Naive thymus-derived CD4-positive, alpha-beta T cell (primary cell): Measurements from ENCODE around the gene BEAN1. TPM values are rescaled to one million over a fixed set of nuclear protein-coding genes. Genes with fewer than 3 reads are reported as not detected.

Source experiments
- ATAC-seq: fragments of 150-1000 bp; cut with Tn5 transposase; 2 replicates; pipeline ENCODE4 v1.10.0; 2021; ENCODE audit warnings: mild to moderate bottlenecking, moderate library complexity
- CTCF ChIA-PET: fragments of 350-600 bp; sonication (Branson Sonifier 250); formaldehyde crosslinking; loops from one replicate; lab custom pipeline; 2021; ENCODE audit warnings: antibody characterized with exemption; lab: Charles Lee
- POLR2A ChIA-PET: fragments of 350-600 bp; sonication (Branson Sonifier 250); formaldehyde crosslinking; loops from one replicate; lab custom pipeline; 2021; ENCODE audit warnings: antibody characterized with exemption, inconsistent platforms; lab: Charles Lee
- DNase-seq, 9 donors: peaks; one replicate each; pipeline versions ENCODE4 v3.0.0 to v3.0.0-alpha.2; 2020 to 2022; ENCODE audit warnings: mixed read lengths in 1 of 9
- H3K27ac ChIP-seq: one replicate; pipeline ENCODE4 v1.7.0; 2013; ENCODE audit warnings: mild to moderate bottlenecking, low read depth, low read length, moderate library complexity
- H3K27me3 ChIP-seq, 2 donors: one replicate each; pipeline ENCODE4 v1.7.0; 2013; ENCODE audit warnings: low read length in 2 of 2, mild to moderate bottlenecking in 2 of 2, moderate library complexity in 2 of 2; ENCODE audit not compliant: control insufficient read depth in 2 of 2, insufficient read depth in 2 of 2
- H3K36me3 ChIP-seq, 3 experiments: 1 replicate in 2 of 3; 2 replicates in 1 of 3; pipeline ENCODE4 v1.7.0; 2013; ENCODE audit warnings: low read length in 3 of 3, mild to moderate bottlenecking in 3 of 3, moderate library complexity in 1 of 3; ENCODE audit not compliant: insufficient read depth in 3 of 3, control insufficient read depth in 2 of 3
- H3K4me1 ChIP-seq, 2 donors: one replicate each; pipeline ENCODE4 v1.7.0; 2013; ENCODE audit warnings: low read length in 2 of 2, mild to moderate bottlenecking in 2 of 2, moderate library complexity in 1 of 2; ENCODE audit not compliant: control insufficient read depth in 2 of 2, insufficient read depth in 2 of 2
- H3K4me3 ChIP-seq: 2 replicates; pipeline ENCODE4 v1.7.0; 2013; ENCODE audit warnings: mild to moderate bottlenecking, low read length
- H3K9me3 ChIP-seq, 3 experiments: 1 replicate in 2 of 3; 2 replicates in 1 of 3; pipeline ENCODE4 v1.7.0; 2013; ENCODE audit warnings: low read length in 3 of 3; ENCODE audit not compliant: control insufficient read depth in 2 of 3
- H3K27ac Mint-ChIP-seq, 9 donors: one replicate each; pipeline ENCODE4 v1.8.0; 2020 to 2022; ENCODE audit warnings: mixed read lengths in 9 of 9, mild to moderate bottlenecking in 8 of 9, moderate library complexity in 5 of 9, inconsistent platforms in 2 of 9
- H3K27me3 Mint-ChIP-seq, 5 donors: one replicate each; pipeline ENCODE4 v1.8.0; 2021 to 2022; ENCODE audit warnings: mixed read lengths in 5 of 5, mild to moderate bottlenecking in 1 of 5
- H3K36me3 Mint-ChIP-seq, 5 donors: one replicate each; pipeline ENCODE4 v1.8.0; 2020 to 2022; ENCODE audit warnings: mixed read lengths in 5 of 5, mild to moderate bottlenecking in 3 of 5, inconsistent platforms in 1 of 5
- H3K4me1 Mint-ChIP-seq, 7 donors: one replicate each; pipeline ENCODE4 v1.8.0; 2020 to 2022; ENCODE audit warnings: mixed read lengths in 7 of 7, mild to moderate bottlenecking in 3 of 7, inconsistent platforms in 1 of 7
- H3K4me3 Mint-ChIP-seq, 10 donors: one replicate each; pipeline ENCODE4 v1.8.0; 2020 to 2022; ENCODE audit warnings: mild to moderate bottlenecking in 10 of 10, mixed read lengths in 10 of 10, moderate library complexity in 6 of 10, inconsistent platforms in 2 of 10
- H3K9me3 Mint-ChIP-seq, 11 donors: one replicate each; pipeline ENCODE4 v1.8.0; 2020 to 2022; ENCODE audit warnings: mixed read lengths in 11 of 11, mild to moderate bottlenecking in 4 of 11, inconsistent platforms in 1 of 11, moderate library complexity in 1 of 11
- intact Hi-C, 2 donors: fragments of 100-400 bp; cut with micrococcal nuclease; formaldehyde crosslinking; loops; one replicate each; pipeline ENCODE4 v1.15.1; 2023
- polyA plus RNA-seq, 2 donors: library from polyadenylated mRNA; unstranded; fragments of 300-500 nt; fragmentation: Illumina TruSeq; gene quantifications; one replicate each; pipeline ENCODE4 v1.2.3, GENCODE V29; 2021
- total RNA-seq, 6 experiments: library from RNA in 5 of 6; stranded (reverse) in 5 of 6; gene quantifications; 1 replicate in 5 of 6; 2 replicates in 1 of 6; pipeline ENCODE4 v1.2.3 and lab custom pipeline; 2021 to 2026

Gene BEAN1
- total and polyA plus RNA-seq, 7 experiments from 2014 or later = not detected

DNA sequence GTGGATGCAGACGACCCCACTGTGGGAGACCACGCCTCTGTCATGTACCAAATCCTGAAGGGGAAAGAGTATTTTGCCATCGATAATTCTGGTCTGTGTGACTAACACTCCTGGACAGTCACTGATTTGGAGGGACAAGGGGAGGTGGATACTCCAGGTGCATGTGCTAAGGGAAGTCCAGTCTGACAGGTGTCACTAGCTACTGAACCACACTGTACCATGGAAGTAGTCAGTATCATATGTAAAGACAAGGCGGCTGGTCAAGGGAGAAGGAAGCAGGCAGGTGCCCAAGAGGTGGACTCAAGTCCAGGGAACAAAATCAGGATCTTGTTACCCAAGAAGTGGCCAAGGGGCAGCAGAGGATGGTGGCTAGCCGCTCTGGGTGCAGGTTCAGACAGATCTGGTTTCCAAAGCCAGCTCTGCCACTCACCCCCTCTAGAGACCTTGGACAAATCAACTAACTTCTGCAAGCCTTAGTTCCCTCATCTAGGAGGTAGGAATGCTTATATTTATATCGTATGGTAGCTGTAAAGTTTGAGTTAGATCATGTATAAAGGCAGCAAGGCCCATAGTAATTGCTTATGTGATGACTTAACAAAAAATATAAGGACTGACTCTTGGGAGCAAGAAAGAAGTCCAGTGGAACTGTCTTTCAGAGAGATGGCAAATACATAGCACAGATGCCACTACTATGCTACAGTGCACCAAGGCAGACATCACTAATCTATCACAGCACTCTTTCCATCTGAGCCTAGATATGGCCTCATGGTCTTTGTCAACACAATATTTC, 38.5 kb upstream of the BEAN1 start:
- no peaks in the 10 kb centered on the region for H3K9me3 ChIP-seq
- H3K36me3 ChIP-seq = no peaks in the 10 kb centered on the region
- no peak overlapping the region for H3K4me3 ChIP-seq
- H3K27me3 ChIP-seq = no peaks in the 10 kb centered on the region
- intact Hi-C loops = no loop called here
- ChIA-PET POLR2A (no interaction called here), CTCF (interaction anchor here (1.3 kb wide), 1 partner anchor 11 kb away, joined by 4 read pairs; no protein-coding TSS in a partner anchor)
- no peaks in the 10 kb centered on the region for H3K4me1 ChIP-seq
- Mint-ChIP-seq H3K27me3 (peaks cover 0 to 11% (median 0%) of the 10 kb centered on the region in 5 donors), H3K27ac (no peak overlapping the region), H3K36me3 (no peaks in the 10 kb centered on the region), H3K9me3 (peaks cover 0 to 2% (median 0%) of the 10 kb centered on the region in 11 donors), H3K4me1 (peaks cover 0 to 1% (median 0%) of the 10 kb centered on the region in 7 donors), H3K4me3 (no peak overlapping the region)
- ATAC-seq (no peak), DNase-seq (no peak)
- no peak overlapping the region for H3K27ac ChIP-seq

DNA sequence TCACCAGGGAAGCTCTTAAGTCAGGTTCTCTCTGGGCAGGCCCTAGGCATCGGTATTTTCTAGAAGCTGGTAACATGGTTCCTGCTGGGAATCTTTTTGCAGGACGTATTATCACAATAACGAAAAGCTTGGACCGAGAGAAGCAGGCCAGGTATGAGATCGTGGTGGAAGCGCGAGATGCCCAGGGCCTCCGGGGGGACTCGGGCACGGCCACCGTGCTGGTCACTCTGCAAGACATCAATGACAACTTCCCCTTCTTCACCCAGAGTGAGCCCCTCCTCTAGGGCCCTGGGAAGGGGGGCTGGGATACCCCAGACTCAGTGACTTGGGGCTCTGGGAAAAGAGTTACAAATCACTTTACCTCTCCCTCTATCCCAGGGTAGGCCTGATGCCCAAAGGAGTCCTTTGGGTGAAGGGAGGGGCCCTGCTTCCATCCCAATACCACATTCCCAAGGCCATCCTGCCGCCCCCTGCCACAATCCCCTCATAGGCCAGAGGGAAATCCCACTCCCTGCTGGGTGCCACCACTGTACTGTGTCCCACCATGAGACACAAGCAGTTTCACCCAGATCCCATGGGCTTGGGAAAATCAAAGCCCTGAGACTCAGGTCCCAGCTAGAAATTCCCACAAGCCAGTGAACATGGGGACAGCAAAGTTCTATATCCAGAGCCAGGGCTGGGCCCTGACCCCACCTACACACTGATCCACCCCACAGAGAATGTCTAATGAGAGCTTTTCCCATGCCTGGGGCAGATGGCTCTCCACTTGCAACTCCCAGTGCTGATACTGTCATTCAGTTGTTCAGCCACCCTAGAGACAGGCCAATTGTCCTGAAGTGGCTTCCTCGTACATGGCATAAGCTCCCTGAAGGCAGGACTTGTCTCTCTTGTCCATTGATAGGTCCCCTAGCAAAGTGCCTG, 37.6 kb upstream of the BEAN1 start:
- no peaks in the 10 kb centered on the region for H3K36me3 ChIP-seq
- H3K36me3 Mint-ChIP-seq = no peaks in the 10 kb centered on the region
- DNase-seq (no peak), ATAC-seq (no peak)
- peaks cover 0 to 1% (median 0%) of the 10 kb centered on the region in 7 donors for H3K4me1 Mint-ChIP-seq
- ChIA-PET CTCF (interaction anchor here (0.5 to 1.3 kb wide), 2 partner anchors 10 to 169 kb away, joined by 4 read pairs; no protein-coding TSS in a partner anchor), POLR2A (no interaction called here)
- H3K9me3 ChIP-seq = no peaks in the 10 kb centered on the region
- peaks cover 0 to 2% (median 0%) of the 10 kb centered on the region in 11 donors for H3K9me3 Mint-ChIP-seq
- H3K27me3 Mint-ChIP-seq = peaks cover 0 to 11% (median 0%) of the 10 kb centered on the region in 5 donors
- H3K4me1 ChIP-seq = no peaks in the 10 kb centered on the region
- H3K4me3 Mint-ChIP-seq = no peak overlapping the region
- no peak overlapping the region for H3K27ac Mint-ChIP-seq
- no peak overlapping the region for H3K4me3 ChIP-seq
- H3K27me3 ChIP-seq = no peaks in the 10 kb centered on the region
- intact Hi-C loops = no loop called here
- H3K27ac ChIP-seq = no peak overlapping the region

DNA sequence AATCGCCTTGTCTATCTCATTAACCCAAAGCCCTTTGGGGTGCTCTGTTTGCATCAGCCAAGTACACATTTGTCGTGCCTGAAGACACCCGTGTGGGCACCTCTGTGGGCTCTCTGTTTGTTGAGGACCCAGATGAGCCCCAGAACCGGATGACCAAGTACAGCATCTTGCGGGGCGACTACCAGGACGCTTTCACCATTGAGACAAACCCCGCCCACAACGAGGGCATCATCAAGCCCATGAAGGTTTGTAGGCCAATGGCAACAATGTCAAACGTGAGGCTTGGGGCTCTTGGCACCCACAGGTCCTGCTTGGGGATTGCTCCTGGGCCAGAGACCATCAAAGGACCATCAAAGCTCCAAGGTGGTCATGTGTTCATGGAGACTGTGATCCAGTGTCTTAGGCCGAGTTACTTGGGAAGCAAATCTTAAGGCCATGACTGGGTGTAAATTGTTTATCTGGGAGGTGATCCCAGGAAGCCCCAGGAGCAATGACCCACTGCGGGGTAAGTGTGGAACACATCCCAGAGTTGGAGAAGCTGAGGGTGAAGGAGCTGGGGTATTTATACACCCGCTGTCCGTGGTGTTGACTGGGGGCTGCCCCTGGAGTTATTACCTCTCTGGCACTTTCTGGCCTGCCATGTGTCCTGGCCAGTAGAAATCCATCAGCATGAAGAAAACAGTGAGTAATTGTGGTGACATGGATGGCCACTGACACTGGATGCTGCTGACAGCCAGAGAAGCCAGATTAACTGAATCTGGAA, 36.6 kb upstream of the BEAN1 start:
- Histone ChIP-seq H3K27ac (no peak overlapping the region), H3K36me3 (no peaks in the 10 kb centered on the region), H3K4me1 (no peaks in the 10 kb centered on the region), H3K9me3 (no peaks in the 10 kb centered on the region), H3K4me3 (no peak overlapping the region), H3K27me3 (no peaks in the 10 kb centered on the region)
- no peaks in the 10 kb centered on the region for H3K36me3 Mint-ChIP-seq
- intact Hi-C loops = no loop called here
- CTCF ChIA-PET = no interaction called here
- peaks cover 0 to 13% (median 0%) of the 10 kb centered on the region in 5 donors for H3K27me3 Mint-ChIP-seq
- no peak overlapping the region for H3K27ac Mint-ChIP-seq
- POLR2A ChIA-PET = no interaction called here
- peaks cover 0 to 2% (median 0%) of the 10 kb centered on the region in 11 donors for H3K9me3 Mint-ChIP-seq
- no peak for ATAC-seq
- H3K4me1 Mint-ChIP-seq = peaks cover 0 to 1% (median 0%) of the 10 kb centered on the region in 7 donors
- H3K4me3 Mint-ChIP-seq = no peak overlapping the region
- no peak for DNase-seq

DNA sequence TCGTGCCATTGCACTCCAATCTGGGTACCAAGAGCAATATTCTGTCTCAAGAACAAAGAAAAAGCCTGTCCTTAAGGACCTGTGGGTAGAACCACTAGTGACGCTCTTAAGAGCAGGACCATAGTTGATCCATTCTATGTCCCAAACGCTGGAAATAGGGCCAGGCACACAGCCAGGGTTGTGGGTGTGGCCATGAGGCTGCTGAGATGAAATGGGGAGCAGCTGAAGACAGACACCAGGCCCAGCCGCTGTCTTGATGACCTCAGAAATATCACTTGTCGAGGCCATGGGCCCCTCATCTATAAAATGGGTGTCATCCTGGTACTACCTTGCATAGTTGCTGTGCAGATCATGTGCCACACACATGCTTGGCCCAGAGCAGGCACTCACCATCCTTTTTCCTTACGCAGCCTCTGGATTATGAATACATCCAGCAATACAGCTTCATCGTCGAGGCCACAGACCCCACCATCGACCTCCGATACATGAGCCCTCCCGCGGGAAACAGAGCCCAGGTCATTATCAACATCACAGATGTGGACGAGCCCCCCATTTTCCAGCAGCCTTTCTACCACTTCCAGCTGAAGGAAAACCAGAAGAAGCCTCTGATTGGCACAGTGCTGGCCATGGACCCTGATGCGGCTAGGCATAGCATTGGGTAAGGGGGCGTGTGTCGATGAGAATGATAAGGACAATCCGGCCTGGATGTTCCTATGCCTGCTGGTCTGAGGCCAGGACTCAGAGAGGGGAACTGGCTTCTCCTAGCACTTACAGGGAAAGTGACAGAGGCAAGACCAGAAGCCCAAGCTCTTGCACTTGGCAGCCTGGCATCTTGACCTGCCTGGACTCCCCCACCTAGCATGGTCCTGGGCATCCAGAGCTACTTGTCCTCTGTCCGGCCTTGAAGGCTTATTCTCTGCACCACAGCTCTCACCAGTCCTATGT, 35.1 kb upstream of the BEAN1 start:
- POLR2A ChIA-PET = no interaction called here
- H3K9me3 Mint-ChIP-seq = peaks cover 0 to 2% (median 0%) of the 10 kb centered on the region in 11 donors
- intact Hi-C loops = no loop called here
- ATAC-seq = no peak
- H3K27me3 ChIP-seq = no peaks in the 10 kb centered on the region
- peaks cover 0 to 1% (median 0%) of the 10 kb centered on the region in 7 donors for H3K4me1 Mint-ChIP-seq
- H3K27me3 Mint-ChIP-seq = peaks cover 0 to 26% (median 1%) of the 10 kb centered on the region in 5 donors
- no peak overlapping the region for H3K4me3 Mint-ChIP-seq
- no peak overlapping the region for H3K27ac Mint-ChIP-seq
- DNase-seq = no peak
- H3K36me3 ChIP-seq = no peaks in the 10 kb centered on the region
- no peaks in the 10 kb centered on the region for H3K36me3 Mint-ChIP-seq
- H3K9me3 ChIP-seq = no peaks in the 10 kb centered on the region
- CTCF ChIA-PET = interaction anchor here (1.7 kb wide), 1 partner anchor 14 kb away, joined by 7 read pairs; no protein-coding TSS in a partner anchor
- no peaks in the 10 kb centered on the region for H3K4me1 ChIP-seq
- H3K4me3 ChIP-seq = no peak overlapping the region
- no peak overlapping the region for H3K27ac ChIP-seq

DNA sequence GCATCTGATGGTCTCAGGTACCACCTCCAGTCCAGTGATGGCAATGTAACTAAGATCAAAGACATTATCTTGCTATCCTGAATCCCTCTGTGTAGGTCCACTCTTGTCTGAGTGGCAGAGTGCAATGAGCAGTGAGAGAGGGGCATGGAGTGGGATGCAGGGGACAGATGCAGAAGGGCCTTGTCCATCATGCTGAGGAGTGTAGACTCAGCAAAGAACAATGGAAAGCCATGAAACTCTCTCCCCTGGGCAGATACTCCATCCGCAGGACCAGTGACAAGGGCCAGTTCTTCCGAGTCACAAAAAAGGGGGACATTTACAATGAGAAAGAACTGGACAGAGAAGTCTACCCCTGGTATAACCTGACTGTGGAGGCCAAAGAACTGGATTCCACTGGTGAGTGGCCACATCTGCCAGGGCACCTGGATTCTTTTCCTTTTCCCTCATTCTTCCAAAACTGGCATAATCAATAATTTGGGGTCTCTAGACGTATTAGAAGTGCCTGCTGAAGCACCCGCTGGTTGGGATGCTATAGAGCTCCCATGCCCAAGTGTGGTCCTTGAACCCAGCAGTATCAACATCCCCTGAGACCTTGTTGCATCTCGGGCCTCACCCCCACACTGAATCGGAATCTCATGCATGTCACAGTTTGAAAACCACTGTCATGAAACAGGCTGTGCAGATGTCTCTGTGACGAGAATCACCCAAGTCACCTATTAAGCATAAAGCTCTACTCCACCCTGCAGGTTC, 31.1 kb upstream of the BEAN1 start:
- H3K27ac Mint-ChIP-seq = peak overlapping the region in 1 of 9 donors; percentile 15
- no peaks in the 10 kb centered on the region for H3K27me3 ChIP-seq
- H3K27me3 Mint-ChIP-seq = peaks cover 0 to 26% (median 11%) of the 10 kb centered on the region in 5 donors
- H3K36me3 ChIP-seq = no peaks in the 10 kb centered on the region
- no peaks in the 10 kb centered on the region for H3K4me1 ChIP-seq
- no peak overlapping the region for H3K4me3 ChIP-seq
- CTCF ChIA-PET = interaction anchor here (0.7 kb wide), 1 partner anchor 9 kb away, joined by 3 read pairs; no protein-coding TSS in a partner anchor
- no peak overlapping the region for H3K4me3 Mint-ChIP-seq
- ATAC-seq (no peak), DNase-seq (no peak)
- no peak overlapping the region for H3K27ac ChIP-seq
- POLR2A ChIA-PET = no interaction called here
- intact Hi-C loops = no loop called here
- H3K9me3 Mint-ChIP-seq = peaks cover 0 to 2% (median 0%) of the 10 kb centered on the region in 11 donors
- no peaks in the 10 kb centered on the region for H3K36me3 Mint-ChIP-seq
- no peaks in the 10 kb centered on the region for H3K9me3 ChIP-seq
- peaks cover 0 to 1% (median 0%) of the 10 kb centered on the region in 7 donors for H3K4me1 Mint-ChIP-seq
